ENCODE data around the gene PAX4. TPM values are rescaled to one million over a fixed set of nuclear protein-coding genes. Genes with fewer than 3 reads are reported as not detected.
"Not testable (repeated sequence)": the region's sequence is repeated elsewhere in the genome, so short reads cannot be mapped to it uniquely, and the experiment has no call there.

Gene PAX4
- total RNA-seq, 1 donor from 2014 or later = not detected

- ATAC-seq (no peak), DNase-seq (ENCODE audit: low spot score) (no peak)
- intact Hi-C loops (cut with DNase I) = no loop called here
These were observed 28.0 kb downstream of the PAX4 start for GRCh38 chr7:127589896-127590295.

GRCh38 chr7:127588697-127589482, 29.1 kb downstream of the PAX4 start:
- intact Hi-C loops (cut with DNase I) = no loop called here
- ATAC-seq = peak; percentile 7
- peak; percentile 74 for DNase-seq (ENCODE audit: low spot score)

- DNase-seq (ENCODE audit: low spot score) (peak; percentile 94), ATAC-seq (peak; percentile 92)
- intact Hi-C loops (cut with DNase I) = no loop called here
These were observed 29.8 kb downstream of the PAX4 start, which contains the start of gene ARF5 for GRCh38 chr7:127588019-127588696. TSS of gene ARF5 (plus strand) at chr7:127588411. CDS start at chr7:127588499, 88 bp downstream.

- intact Hi-C loops (cut with DNase I) = no loop called here
- peak; percentile 64 for DNase-seq (ENCODE audit: low spot score)
- peak; percentile 14 for ATAC-seq
These were observed 30.3 kb downstream of the PAX4 start for GRCh38 chr7:127587663-127588018.

- no peak for ATAC-seq
- intact Hi-C loops (cut with DNase I) = no loop called here
- no peak for DNase-seq (ENCODE audit: low spot score)
These were observed 31.6 kb downstream of the PAX4 start for GRCh38 chr7:127586346-127586745.

GRCh38 chr7:127585044-127585953, 32.6 kb downstream of the PAX4 start, which contains the start of gene GCC1:
TSS of gene GCC1 (minus strand) at chr7:127585596. CDS start at chr7:127585182, 414 bp downstream.
- peak; percentile 97 for DNase-seq (ENCODE audit: low spot score)
- peak; percentile 94 for ATAC-seq
- intact Hi-C loops (cut with DNase I) = no loop called here

GRCh38 chr7:127584648-127585043, 33.3 kb downstream of the PAX4 start:
- no peak for ATAC-seq
- no peak for DNase-seq (ENCODE audit: low spot score)
- intact Hi-C loops (cut with DNase I) = no loop called here

GRCh38 chr7:127582361-127582760, 35.6 kb downstream of the PAX4 start:
- intact Hi-C loops (cut with DNase I) = no loop called here
- DNase-seq (ENCODE audit: low spot score) = peak; percentile 65
- ATAC-seq = no peak

GRCh38 chr7:127581716-127582115, 36.2 kb downstream of the PAX4 start:
- no peak for ATAC-seq
- DNase-seq (ENCODE audit: low spot score) = no peak
- intact Hi-C loops (cut with DNase I) = no loop called here

GRCh38 chr7:127580612-127581011, 37.3 kb downstream of the PAX4 start:
- ATAC-seq (no peak), DNase-seq (ENCODE audit: low spot score) (no peak)
- intact Hi-C loops (cut with DNase I) = no loop called here

- intact Hi-C loops (cut with DNase I) = no loop called here
These were observed 39.1 kb downstream of the PAX4 start for GRCh38 chr7:127578711-127579275.

GRCh38 chr7:127578036-127578684, 39.8 kb downstream of the PAX4 start:
- no peak for ATAC-seq
- intact Hi-C loops (cut with DNase I) = no loop called here

More at GRCh38 chr7:127578711-127579275, 39.1 kb downstream of the PAX4 start:
- DNase-seq (ENCODE audit: low spot score) (no peak), ATAC-seq (no peak)

GRCh38 chr7:127571741-127572505, 46.0 kb downstream of the PAX4 start:
- no peak for ATAC-seq
- intact Hi-C loops (cut with DNase I) = no loop called here

More at GRCh38 chr7:127578036-127578684, 39.8 kb downstream of the PAX4 start:
- no peak for DNase-seq (ENCODE audit: low spot score)

GRCh38 chr7:127568034-127568433, 49.9 kb downstream of the PAX4 start:
- DNase-seq (ENCODE audit: low spot score); ATAC-seq; intact Hi-C loops (cut with DNase I): not testable (repeated sequence)

More at GRCh38 chr7:127571741-127572505, 46.0 kb downstream of the PAX4 start:
- no peak for DNase-seq (ENCODE audit: low spot score)

GRCh38 chr7:127566242-127566641, 51.7 kb downstream of the PAX4 start:
- ATAC-seq (no peak), DNase-seq (ENCODE audit: low spot score) (no peak)
- intact Hi-C loops (cut with DNase I) = no loop called here
